SK-N-SH (cell line): ENCODE data around the gene ANKS6. TPM values are rescaled to one million over a fixed set of nuclear protein-coding genes. Genes with fewer than 3 reads are reported as not detected.

Experiments used
- CTCF ChIA-PET: fragments of 300-600, 350-600 bp; formaldehyde crosslinking; extraction: SDS; loops from one replicate; lab custom pipeline; 2021; lab: Yijun Ruan, JAX
- POLR2A ChIA-PET: fragments of 350-600 bp; sonication (Branson Sonifier 250); formaldehyde crosslinking; extraction: SDS; loops from one replicate; lab custom pipeline; 2020; ENCODE audit warnings: antibody characterized with exemption, inconsistent platforms; lab: Yijun Ruan, JAX
- DNase-seq: peaks from one replicate; pipeline ENCODE4 v3.0.0; 2012
- H2AFZ ChIP-seq: fragments of 200-600 bp; sonication (generic); 2 replicates; pipeline ENCODE4 v1.8.1; 2016; ENCODE audit warnings: antibody characterized with exemption, mild to moderate bottlenecking, low read depth
- H3F3A ChIP-seq: fragments of 200-600 bp; sonication (generic); replicated peaks from 2 replicates; pipeline ENCODE3; 2016; ENCODE audit warnings: antibody characterized with exemption, mild to moderate bottlenecking; ENCODE audit not compliant: insufficient read depth
- H3K27ac ChIP-seq, 2 experiments: fragments of 200-500 bp in 1 of 2; fragments of 200-600 bp in 1 of 2; sonication (Bioruptor generic) in 1 of 2; sonication (generic), shearing (Covaris generic) in 1 of 2; 2 replicates each; pipeline versions ENCODE4 v1.5.1 to v1.6.1; 2014 to 2016; ENCODE audit warnings: low read depth in 2 of 2, inconsistent platforms in 1 of 2, low read length in 1 of 2, mild to moderate bottlenecking in 1 of 2, mixed read lengths in 1 of 2
- H3K27me3 ChIP-seq: fragments of 200-600 bp; sonication (generic), shearing (Covaris generic); 2 replicates; pipeline ENCODE4 v1.6.1; 2016; ENCODE audit warnings: mixed run types; ENCODE audit not compliant: insufficient read depth
- H3K36me3 ChIP-seq, 2 experiments: fragments of 200-500 bp in 1 of 2; fragments of 200-600 bp in 1 of 2; sonication (Bioruptor generic) in 1 of 2; sonication (generic) in 1 of 2; replicated peaks in 1 of 2; 2 replicates each; pipeline versions ENCODE3 to v1.5.1; 2014 to 2016; ENCODE audit warnings: low read length in 1 of 2, mild to moderate bottlenecking in 1 of 2; ENCODE audit not compliant: insufficient read depth in 2 of 2, control insufficient read depth in 1 of 2
- H3K4me1 ChIP-seq, 2 experiments: fragments of 200-500 bp in 1 of 2; fragments of 200-600 bp in 1 of 2; sonication (Bioruptor generic) in 1 of 2; sonication (generic), shearing (Covaris generic) in 1 of 2; 2 replicates each; pipeline versions ENCODE4 v1.5.1 to v1.6.1; 2014 to 2016; ENCODE audit warnings: low read depth in 1 of 2, low read length in 1 of 2, mixed run types in 1 of 2; ENCODE audit not compliant: insufficient read depth in 2 of 2, control insufficient read depth in 1 of 2
- H3K4me2 ChIP-seq: fragments of 200-600 bp; sonication (generic), shearing (Covaris generic); 2 replicates; pipeline ENCODE4 v1.6.1; 2017; ENCODE audit warnings: mixed run types
- H3K4me3 ChIP-seq, 2 experiments: fragments of 200-500 bp in 1 of 2; fragments of 200-600 bp in 1 of 2; sonication (Bioruptor generic) in 1 of 2; sonication (generic), shearing (Covaris generic) in 1 of 2; 2 replicates each; pipeline versions ENCODE4 v1.5.1 to v1.8.1; 2014 to 2016; ENCODE audit warnings: low read depth in 2 of 2, inconsistent platforms in 1 of 2, low read length in 1 of 2, mild to moderate bottlenecking in 1 of 2, mixed read lengths in 1 of 2, moderate library complexity in 1 of 2
- H3K79me2 ChIP-seq: fragments of 200-600 bp; sonication (generic); 2 replicates; pipeline ENCODE4 v1.8.1; 2017; ENCODE audit warnings: mild to moderate bottlenecking; ENCODE audit not compliant: insufficient read depth
- H3K9ac ChIP-seq: fragments of 200-600 bp; sonication (generic); 2 replicates; pipeline ENCODE4 v1.6.1; 2017; ENCODE audit warnings: mixed run types
- H3K9me2 ChIP-seq: fragments of 200-600 bp; sonication (generic); 2 replicates; pipeline ENCODE4 v1.6.1; 2017; ENCODE audit warnings: mixed run types
- H3K9me3 ChIP-seq: fragments of 200-600 bp; sonication (generic); 2 replicates; pipeline ENCODE4 v1.6.1; 2017; ENCODE audit warnings: mixed run types, mild to moderate bottlenecking, moderate library complexity
- H4K20me1 ChIP-seq: fragments of 200-600 bp; sonication (generic); 2 replicates; pipeline ENCODE4 v1.6.1; 2017; ENCODE audit warnings: mild to moderate bottlenecking, mixed run types; ENCODE audit not compliant: insufficient read depth
- CHD2 ChIP-seq: fragments of 150-350 bp; IDR thresholded peaks from 2 replicates; pipeline ENCODE4 v1.6.1; 2018; ENCODE audit warnings: low read length; ENCODE audit not compliant: partially characterized antibody
- FOSL2 ChIP-seq: IDR thresholded peaks from 2 replicates; pipeline ENCODE4 v1.4.0; 2012; ENCODE audit warnings: low read depth, mild to moderate bottlenecking, moderate library complexity, borderline replicate concordance
- FOXM1 ChIP-seq: IDR thresholded peaks from 2 replicates; pipeline ENCODE4 v1.4.0; 2012; ENCODE audit warnings: low read depth, mild to moderate bottlenecking
- JUND ChIP-seq: IDR thresholded peaks from 2 replicates; pipeline ENCODE4 v1.4.0; 2012
- MEF2A ChIP-seq: IDR thresholded peaks from 2 replicates; pipeline ENCODE4 v1.4.0; 2012; ENCODE audit warnings: low read depth, borderline replicate concordance
- MXI1 ChIP-seq: IDR thresholded peaks from 2 replicates; pipeline ENCODE4 v1.6.1; 2012; ENCODE audit warnings: mild to moderate bottlenecking, low read depth, low read length, improper control_type of control experiment
- NRF1 ChIP-seq: IDR thresholded peaks from 2 replicates; pipeline ENCODE4 v1.6.1; 2012; ENCODE audit warnings: low read depth, mild to moderate bottlenecking, low read length
- PBX3 ChIP-seq: IDR thresholded peaks from 2 replicates; pipeline ENCODE4; 2012
- RCOR1 ChIP-seq: fragments of 150-350 bp; IDR thresholded peaks from 2 replicates; pipeline ENCODE4 v1.6.1; 2017; ENCODE audit warnings: antibody characterized with exemption, low read length
- REST ChIP-seq: IDR thresholded peaks from 2 replicates; pipeline ENCODE4 v1.6.1; 2012; ENCODE audit warnings: mild to moderate bottlenecking, low read depth, low read length, moderate library complexity
- TAF1 ChIP-seq: IDR thresholded peaks from 2 replicates; pipeline ENCODE4 v1.6.1; 2012; ENCODE audit warnings: low read depth, mild to moderate bottlenecking, low read length, moderate library complexity, borderline replicate concordance
- TCF12 ChIP-seq: IDR thresholded peaks from 2 replicates; pipeline ENCODE4 v1.4.0; 2012
- TEAD4 ChIP-seq: IDR thresholded peaks from 2 replicates; pipeline ENCODE4 v1.4.0; 2012; ENCODE audit warnings: mild to moderate bottlenecking, borderline replicate concordance; ENCODE audit not compliant: insufficient read depth
- USF2 ChIP-seq: fragments of 150-350 bp; IDR thresholded peaks from 2 replicates; pipeline ENCODE4 v1.6.1; 2017; ENCODE audit warnings: antibody characterized with exemption, low read length, low read depth, borderline replicate concordance
- WGBS: methylation state at CpG from one replicate; pipeline ENCODE4 v1.1.6; 2017; ENCODE audit warnings: low lambda C conversion rate; 5-methylcytosine and 5-hydroxymethylcytosine counted together
- polyA plus RNA-seq, 3 experiments: library from polyadenylated mRNA; depleted of rRNA; stranded (reverse); fragments of >200 nt; gene quantifications; 2 replicates each; pipeline ENCODE4 v1.2.3, GENCODE V29; 2012

ANKS6 gene
- polyA plus RNA-seq, 1 of the 3 experiments (the other 2 are of a cell fraction), result 29.3 TPM

GRCh38 chr9:98701576-98701975 lies 94.8 kb downstream of the ANKS6 start (continued):
- TF ChIP-seq MXI1 (no peak), REST (no peak), RCOR1 (no peak), NRF1 (no peak), FOXM1 (no peak), USF2 (no peak)

- no peaks in the 10 kb centered on the region for H3K36me3 ChIP-seq
- no peaks in the 10 kb centered on the region for H3K9me2 ChIP-seq
- H3K27me3 ChIP-seq, result peaks cover 52% of the 10 kb centered on the region; the same call in 1 of the 2 replicates
- H4K20me1 ChIP-seq, result no peaks in the 10 kb centered on the region
- H3K4me2 ChIP-seq, result no peak overlapping the region
- DNase-seq, result no peak
- H3K79me2 ChIP-seq, result no peaks in the 10 kb centered on the region
- H3K9ac ChIP-seq, result no peak overlapping the region
- no peak for TF ChIP-seq NRF1
- no peak for TF ChIP-seq FOSL2
- no peak for TF ChIP-seq JUND
- TF ChIP-seq CHD2, result no peak
- TF ChIP-seq TCF12, result no peak
- TF ChIP-seq, all 33 proteins: peak for 0
- Histone ChIP-seq H3K4me1 (peaks cover 0 to 8% of the 10 kb centered on the region in 2 experiments; a peak in 1 of 4 replicates), H3K9me3 (no peaks in the 10 kb centered on the region), H3K4me3 (no peak overlapping the region), H3K27ac (no peak overlapping the region), H3F3A (no peaks in the 10 kb centered on the region), H2AFZ (no peak overlapping the region)
- ChIA-PET CTCF (interaction anchor here (2.3 kb wide), 1 partner anchor 75 kb away, joined by 7 read pairs; no protein-coding TSS in a partner anchor), POLR2A (no interaction called here)
- 27% methylated on average over 4 of the region's 4 CpGs for WGBS
Observed at GRCh38 chr9:98700801-98701200, 95.6 kb downstream of the ANKS6 start.

- ChIA-PET CTCF (no interaction called here), POLR2A (no interaction called here)
- Histone ChIP-seq H3K27ac (no peak overlapping the region), H3K36me3 (no peaks in the 10 kb centered on the region), H3K4me3 (no peak overlapping the region), H2AFZ (no peak overlapping the region), H3K4me2 (no peak overlapping the region), H3K4me1 (peaks cover 0 to 8% of the 10 kb centered on the region in 2 experiments; a peak in 1 of 4 replicates), H3K9me2 (no peaks in the 10 kb centered on the region), H3F3A (no peaks in the 10 kb centered on the region), H3K27me3 (peaks cover 43% of the 10 kb centered on the region; the same call in 1 of the 2 replicates), H3K79me2 (no peaks in the 10 kb centered on the region), H3K9ac (no peak overlapping the region), H3K9me3 (no peaks in the 10 kb centered on the region), H4K20me1 (no peaks in the 10 kb centered on the region)
- WGBS, result 33% methylated on average over 6 of the region's 6 CpGs
- no peak for DNase-seq
- no peak for TF ChIP-seq TAF1
- TF ChIP-seq MEF2A, result no peak
- no peak for TF ChIP-seq MXI1
- no peak for TF ChIP-seq REST
- TF ChIP-seq TEAD4, result no peak
- no peak for TF ChIP-seq PBX3
Observed at GRCh38 chr9:98698856-98699255, 97.5 kb downstream of the ANKS6 start.
